ENCODE measurements around the gene ITGB5. TPM values are rescaled to one million over a fixed set of nuclear protein-coding genes. Genes with fewer than 3 reads are reported as not detected.

ITGB5 gene
- total RNA-seq, 1 experiment from 2014 or later = 146 TPM

DNA sequence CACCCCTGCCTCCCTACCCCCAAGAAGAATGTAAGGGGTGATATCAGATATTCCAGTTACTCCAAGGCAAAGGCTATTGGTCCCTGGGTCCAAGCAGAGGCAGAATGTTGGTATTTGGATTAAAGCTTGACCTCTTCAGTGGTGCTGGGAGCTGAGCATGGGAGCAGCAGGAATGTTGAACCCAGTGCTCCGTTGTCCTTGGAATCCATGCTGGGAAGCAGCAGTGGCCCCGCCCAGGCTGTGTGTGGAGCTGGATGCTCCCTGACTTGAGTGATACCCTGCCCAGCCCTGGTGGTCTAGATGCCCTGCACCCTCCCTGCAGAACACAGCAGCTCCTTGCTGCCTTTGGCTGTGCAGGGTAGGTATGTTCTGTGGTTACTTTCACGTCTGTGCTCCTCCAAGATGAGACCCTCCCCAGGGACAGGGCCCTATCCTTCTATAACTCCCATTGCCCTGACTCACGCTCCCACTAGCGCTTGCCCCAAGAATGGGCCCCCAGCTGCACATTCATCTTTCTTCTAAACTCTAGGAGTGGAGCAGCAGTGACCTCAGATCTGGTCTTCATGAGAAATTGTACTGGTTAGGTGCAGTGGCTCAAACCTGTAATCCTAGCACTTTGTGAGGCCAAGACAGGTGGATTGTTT is 121.8 kb downstream of the ITGB5 start:
- no peak overlapping the region for H3K56ac ChIP-seq (ENCODE audit: insufficient read length, low read depth, low read length)
- Mint-ChIP-seq H3K9me3 (no peaks in the 10 kb centered on the region), H3K36me3 (ENCODE audit: insufficient read depth in 1 of 3, low read depth in 3 of 3) (peaks cover 36 to 79% (median 50%) of the 10 kb centered on the region in 3 experiments), H3K27ac (0 out of 7 replicates have a peak overlapping the region, but pooled peaks of 1 of the 3 experiments have one; percentile 61), H3K4me1 (peaks cover 0 to 8% of the 10 kb centered on the region in 2 experiments; a peak in 2 of 4 replicates), H3K27me3 (ENCODE audit: low read depth) (no peaks in the 10 kb centered on the region), H3K4me3 (no peak overlapping the region)
- no peak overlapping the region for H3K23ac ChIP-seq (ENCODE audit: insufficient read length, low read depth, low read length)
- H4K5ac ChIP-seq (ENCODE audit: insufficient read length, low read depth, low read length) = no peak overlapping the region
- TF ChIP-seq, protein P1, sequence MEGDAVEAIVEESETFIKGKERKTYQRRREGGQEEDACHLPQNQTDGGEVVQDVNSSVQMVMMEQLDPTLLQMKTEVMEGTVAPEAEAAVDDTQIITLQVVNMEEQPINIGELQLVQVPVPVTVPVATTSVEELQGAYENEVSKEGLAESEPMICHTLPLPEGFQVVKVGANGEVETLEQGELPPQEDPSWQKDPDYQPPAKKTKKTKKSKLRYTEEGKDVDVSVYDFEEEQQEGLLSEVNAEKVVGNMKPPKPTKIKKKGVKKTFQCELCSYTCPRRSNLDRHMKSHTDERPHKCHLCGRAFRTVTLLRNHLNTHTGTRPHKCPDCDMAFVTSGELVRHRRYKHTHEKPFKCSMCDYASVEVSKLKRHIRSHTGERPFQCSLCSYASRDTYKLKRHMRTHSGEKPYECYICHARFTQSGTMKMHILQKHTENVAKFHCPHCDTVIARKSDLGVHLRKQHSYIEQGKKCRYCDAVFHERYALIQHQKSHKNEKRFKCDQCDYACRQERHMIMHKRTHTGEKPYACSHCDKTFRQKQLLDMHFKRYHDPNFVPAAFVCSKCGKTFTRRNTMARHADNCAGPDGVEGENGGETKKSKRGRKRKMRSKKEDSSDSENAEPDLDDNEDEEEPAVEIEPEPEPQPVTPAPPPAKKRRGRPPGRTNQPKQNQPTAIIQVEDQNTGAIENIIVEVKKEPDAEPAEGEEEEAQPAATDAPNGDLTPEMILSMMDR (conservative IDR thresholded peaks at IDR 0.05) = no peak
- no peak overlapping the region for H3K27ac ChIP-seq (ENCODE audit: insufficient read length, low read depth, low read length)
- no peak overlapping the region for H3K18ac ChIP-seq (ENCODE audit: insufficient read length, low read depth, low read length)
- WGBS (ENCODE audit: extremely low coverage, insufficient read length, low lambda C conversion rate) = no CpG with 5 or more reads among the region's 5 CpGs
- no peak overlapping the region for H3K9ac ChIP-seq (ENCODE audit: extremely low read depth, insufficient read length, low read length)
- H3K4me2 ChIP-seq (ENCODE audit: insufficient read depth, insufficient read length, low read length) = no peak overlapping the region
- H2BK120ac ChIP-seq (ENCODE audit: low read depth, low read length, poor library complexity, severe bottlenecking) = no peak overlapping the region
- no peaks in the 10 kb centered on the region for H3K9me3 ChIP-seq (ENCODE audit: control insufficient read depth, low read depth, low read length)
- no peak overlapping the region for H4K8ac ChIP-seq (replicated peaks; ENCODE audit: insufficient read length, low read depth, low read length)
- no peak for DNase-seq
- H3K14ac ChIP-seq (ENCODE audit: insufficient read depth, low read length) = no peak overlapping the region
- H2AFZ ChIP-seq (ENCODE audit: low read length) = no peak overlapping the region
- no peaks in the 10 kb centered on the region for H3K27me3 ChIP-seq (ENCODE audit: insufficient read depth, low read length)
- no peak overlapping the region for H3T11ph ChIP-seq (ENCODE audit: low read length)
- H3K79me1 ChIP-seq (ENCODE audit: insufficient read depth, low read depth, low read length, poor library complexity, severe bottlenecking) = no peaks in the 10 kb centered on the region
- H3K23me2 ChIP-seq (ENCODE audit: insufficient read length, low read depth, low read length, poor library complexity, severe bottlenecking) = no peaks in the 10 kb centered on the region
- H4K20me1 ChIP-seq (ENCODE audit: control insufficient read depth, insufficient read depth, insufficient read length) = no peaks in the 10 kb centered on the region
- no peak overlapping the region for H2BK5ac ChIP-seq (ENCODE audit: insufficient read length, low read length)
- no peak overlapping the region for H3K4ac ChIP-seq (ENCODE audit: low read depth, low read length)
- no peaks in the 10 kb centered on the region for H3K4me1 ChIP-seq (ENCODE audit: insufficient read depth, low read length)
- no peak overlapping the region for H4K91ac ChIP-seq (ENCODE audit: insufficient read length, low read depth, low read length)
- no peak overlapping the region for H2BK15ac ChIP-seq (ENCODE audit: low read depth, low read length)
- no peak overlapping the region for H2BK20ac ChIP-seq (ENCODE audit: low read depth, low read length, poor library complexity, severe bottlenecking)
- no peak overlapping the region for H2BK12ac ChIP-seq (ENCODE audit: insufficient read length, low read depth, low read length)
- no peak overlapping the region for H2AK5ac ChIP-seq (ENCODE audit: insufficient read length, low read length)
- H3K79me2 ChIP-seq (ENCODE audit: insufficient read depth, low read length) = no peaks in the 10 kb centered on the region
